Astrocyte of the cerebellum (primary cell): ENCODE measurements around the gene ERMP1.
A peak's percentile ranks its signal among the peaks of the same experiment; 100 is the strongest.
"Not testable (repeated sequence)": the region's sequence is repeated elsewhere in the genome, so short reads cannot be mapped to it uniquely, and the experiment has no call there.

Source experiments
- DNase-seq: peaks from one replicate; pipeline ENCODE4 v3.0.0-alpha.2; 2011; ENCODE audit warnings: low read depth
- H3K4me3 ChIP-seq: 2 replicates; pipeline ENCODE4 v1.5.1; 2011; ENCODE audit warnings: mild to moderate bottlenecking, low read depth, low read length, moderate library complexity
- CTCF ChIP-seq: IDR thresholded peaks from 2 replicates; pipeline ENCODE4 v1.5.1; 2012; ENCODE audit warnings: low read length, low read depth, moderate library complexity, mild to moderate bottlenecking; ENCODE audit errors: missing control alignments
- in situ Hi-C: cut with HindIII; loops from 2 replicates; pipeline ENCODE4 v1.10.0; 2017; ENCODE audit warnings: low sequenced_read_pairs

Gene ERMP1

GRCh38 chr9:5815461-5815860 is 17.5 kb downstream of the ERMP1 start:
- H3K4me3 ChIP-seq = no peak overlapping the region
- TF ChIP-seq CTCF = no peak
- in situ Hi-C loops = no loop called here
- no peak for DNase-seq

GRCh38 chr9:5813824-5814223 is 19.1 kb downstream of the ERMP1 start:
- no peak for DNase-seq
- TF ChIP-seq CTCF = no peak
- in situ Hi-C loops = no loop called here
- no peak overlapping the region for H3K4me3 ChIP-seq

- H3K4me3 ChIP-seq = no peak overlapping the region
- TF ChIP-seq CTCF = no peak
- in situ Hi-C loops = no loop called here
- no peak for DNase-seq
These were observed 21.2 kb downstream of the ERMP1 start for GRCh38 chr9:5811751-5812150.

GRCh38 chr9:5805478-5805877 is 27.4 kb downstream of the ERMP1 start:
- in situ Hi-C loops = no loop called here
- TF ChIP-seq CTCF = no peak
- no peak overlapping the region for H3K4me3 ChIP-seq
- no peak for DNase-seq

GRCh38 chr9:5801739-5802113 is 31.2 kb downstream of the ERMP1 start:
- DNase-seq = no peak
- in situ Hi-C loops = no loop called here
- no peak overlapping the region for H3K4me3 ChIP-seq
- TF ChIP-seq CTCF = no peak

GRCh38 chr9:5800969-5801738 is 31.8 kb downstream of the ERMP1 start:
- no peak for TF ChIP-seq CTCF
- DNase-seq = peak; percentile 18
- no peak overlapping the region for H3K4me3 ChIP-seq
- in situ Hi-C loops = no loop called here

GRCh38 chr9:5800378-5800777 is 32.5 kb downstream of the ERMP1 start:
- H3K4me3 ChIP-seq, in situ Hi-C loops, DNase-seq: not testable (repeated sequence)
